GM21447 (cell line): Measurements from ENCODE around the gene VWC2L.

Source experiments
- ATAC-seq: cut with Tn5 transposase; IDR thresholded peaks from one replicate; pipeline ENCODE4 v1.9.1; 2021; ENCODE audit not compliant: unreplicated experiment

Gene VWC2L

GRCh38 chr2:214579035-214579434, 168.2 kb downstream of the VWC2L start:
- ATAC-seq: no peak

- ATAC-seq: no peak
Measured at GRCh38 chr2:214587442-214587841, 176.6 kb downstream of the VWC2L start.

GRCh38 chr2:214591366-214591765, 180.5 kb downstream of the VWC2L start:
- ATAC-seq: no peak

GRCh38 chr2:214592011-214592410, 181.2 kb downstream of the VWC2L start:
- ATAC-seq: no peak

- ATAC-seq: no peak
Measured at GRCh38 chr2:214593727-214594126, 182.9 kb downstream of the VWC2L start.

- no peak for ATAC-seq
Measured at GRCh38 chr2:214601852-214602633, 191.2 kb downstream of the VWC2L start.

- no peak for ATAC-seq
Measured at GRCh38 chr2:214604861-214605260, 194.0 kb downstream of the VWC2L start.

- ATAC-seq: no peak
Measured at GRCh38 chr2:214607051-214607450, 196.2 kb downstream of the VWC2L start.

- ATAC-seq: no peak
Measured at GRCh38 chr2:214611015-214611414, 200.2 kb downstream of the VWC2L start.

GRCh38 chr2:214624166-214624760, 213.4 kb downstream of the VWC2L start:
- no peak for ATAC-seq

- no peak for ATAC-seq
Measured at GRCh38 chr2:214628091-214628490, 217.2 kb downstream of the VWC2L start.
